ENCODE results near the gene PDZD7. TPM values are rescaled to one million over a fixed set of nuclear protein-coding genes. Genes with fewer than 3 reads are reported as not detected.

The PDZD7 gene
- total and polyA plus RNA-seq, 2 donors from 2014 or later, result 1.6 to 1.9 TPM

DNA sequence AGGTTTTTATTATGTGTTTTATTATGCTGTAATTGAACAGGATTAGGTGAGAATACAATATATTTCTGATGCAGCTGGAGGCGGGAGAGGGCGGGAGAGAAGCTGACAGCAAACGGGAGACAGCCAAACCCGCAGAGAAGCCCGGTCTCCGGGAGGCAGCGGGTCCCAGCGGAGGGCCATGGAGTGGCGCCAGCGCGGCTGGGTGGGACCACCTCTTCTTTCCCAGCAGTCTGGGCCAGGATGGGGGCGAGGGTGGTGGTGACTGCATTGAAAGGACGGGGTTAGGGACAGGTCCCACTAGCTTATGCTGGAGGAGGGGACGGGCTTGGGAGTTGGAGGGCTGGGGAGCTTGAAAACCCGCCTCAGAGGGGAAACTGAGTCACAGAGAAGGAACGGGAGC, 16.3 kb upstream of the PDZD7 start:
- peak in 1 of 5 donors; percentile 58 for DNase-seq
- no peak overlapping the region for H3K9ac ChIP-seq (ENCODE audit: low read length in 3 of 3)
- TF ChIP-seq, protein P1, sequence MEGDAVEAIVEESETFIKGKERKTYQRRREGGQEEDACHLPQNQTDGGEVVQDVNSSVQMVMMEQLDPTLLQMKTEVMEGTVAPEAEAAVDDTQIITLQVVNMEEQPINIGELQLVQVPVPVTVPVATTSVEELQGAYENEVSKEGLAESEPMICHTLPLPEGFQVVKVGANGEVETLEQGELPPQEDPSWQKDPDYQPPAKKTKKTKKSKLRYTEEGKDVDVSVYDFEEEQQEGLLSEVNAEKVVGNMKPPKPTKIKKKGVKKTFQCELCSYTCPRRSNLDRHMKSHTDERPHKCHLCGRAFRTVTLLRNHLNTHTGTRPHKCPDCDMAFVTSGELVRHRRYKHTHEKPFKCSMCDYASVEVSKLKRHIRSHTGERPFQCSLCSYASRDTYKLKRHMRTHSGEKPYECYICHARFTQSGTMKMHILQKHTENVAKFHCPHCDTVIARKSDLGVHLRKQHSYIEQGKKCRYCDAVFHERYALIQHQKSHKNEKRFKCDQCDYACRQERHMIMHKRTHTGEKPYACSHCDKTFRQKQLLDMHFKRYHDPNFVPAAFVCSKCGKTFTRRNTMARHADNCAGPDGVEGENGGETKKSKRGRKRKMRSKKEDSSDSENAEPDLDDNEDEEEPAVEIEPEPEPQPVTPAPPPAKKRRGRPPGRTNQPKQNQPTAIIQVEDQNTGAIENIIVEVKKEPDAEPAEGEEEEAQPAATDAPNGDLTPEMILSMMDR (IDR thresholded peaks at IDR 0.05; ENCODE audit: borderline replicate concordance, extremely low read depth, insufficient read depth), result no peak
- H3K27me3 ChIP-seq (ENCODE audit: control insufficient read depth, insufficient read depth, low read length), result peaks cover 30% of the 10 kb centered on the region
- H3K4me1 ChIP-seq (ENCODE audit: control insufficient read depth in 2 of 3, insufficient read depth in 2 of 3, low read depth in 1 of 3, low read length in 3 of 3), result peaks cover under 1 to 9% (median 6%) of the 10 kb centered on the region in 3 donors
- H3K4me3 ChIP-seq (ENCODE audit: low read length in 3 of 3), result no peak overlapping the region
- H3K9me3 ChIP-seq (ENCODE audit: control insufficient read depth in 2 of 3, insufficient read depth in 1 of 3, low read length in 3 of 3), result no peaks in the 10 kb centered on the region
- no peaks in the 10 kb centered on the region for H3K36me3 ChIP-seq (ENCODE audit: control insufficient read depth in 2 of 3, insufficient read depth in 3 of 3, low read length in 3 of 3)
- intact Hi-C loops (cut with DNase I), result no loop called here
- no peak overlapping the region for H3K27ac ChIP-seq (ENCODE audit: low read depth in 2 of 2, low read length in 2 of 2)
- no peak for FAIRE-seq

DNA sequence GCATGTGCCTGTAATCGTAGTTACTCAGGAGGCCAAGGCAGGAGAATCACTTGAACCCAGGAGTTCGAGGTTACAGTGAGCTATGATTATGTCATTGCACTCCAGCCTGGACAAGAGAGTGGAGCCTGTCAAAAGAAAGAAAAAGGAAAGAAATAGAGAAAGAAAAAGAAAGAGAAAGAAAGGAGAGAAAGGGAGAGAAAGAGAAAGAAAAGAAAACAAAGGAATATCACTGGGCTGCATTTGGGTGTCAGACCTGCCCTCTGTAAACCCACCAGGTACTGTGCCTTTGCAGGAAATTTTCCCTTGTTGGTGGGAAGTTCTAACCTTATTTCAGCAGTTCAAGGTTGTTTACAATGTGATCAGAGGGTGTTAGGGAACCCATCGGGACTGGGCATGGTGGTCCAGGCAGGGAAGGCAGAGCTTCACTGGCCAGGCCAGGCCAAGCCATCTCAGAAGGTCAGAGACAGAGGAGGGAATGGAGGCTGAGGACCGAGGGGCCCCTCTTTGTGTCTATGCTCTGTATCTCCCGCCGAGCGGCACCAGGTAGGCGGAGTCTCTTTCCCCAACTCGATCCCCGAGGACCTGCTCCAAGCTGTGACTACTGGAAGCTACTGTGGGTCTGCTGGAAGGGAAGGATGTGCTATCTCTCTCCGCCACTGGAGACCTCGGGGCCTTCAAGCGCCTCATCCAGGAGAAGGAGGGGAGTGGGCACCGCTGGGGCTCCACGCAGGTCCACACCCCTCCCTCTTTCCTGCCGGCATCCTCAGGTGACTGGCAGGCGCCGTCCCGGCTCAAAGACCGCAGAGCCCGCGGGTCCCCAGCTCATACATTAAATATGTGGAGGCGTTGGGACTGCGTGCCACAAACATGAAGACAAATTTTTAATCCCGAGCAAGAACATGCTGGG, 15.7 kb upstream of the PDZD7 start:
- Histone ChIP-seq H3K4me1 (ENCODE audit: control insufficient read depth in 2 of 3, insufficient read depth in 2 of 3, low read depth in 1 of 3, low read length in 3 of 3) (peaks cover 6 to 13% (median 9%) of the 10 kb centered on the region in 3 donors), H3K9me3 (ENCODE audit: control insufficient read depth in 2 of 3, insufficient read depth in 1 of 3, low read length in 3 of 3) (no peaks in the 10 kb centered on the region), H3K27ac (ENCODE audit: low read depth in 2 of 2, low read length in 2 of 2) (no peak overlapping the region), H3K4me3 (ENCODE audit: low read length in 3 of 3) (no peak overlapping the region), H3K36me3 (ENCODE audit: control insufficient read depth in 2 of 3, insufficient read depth in 3 of 3, low read length in 3 of 3) (no peaks in the 10 kb centered on the region), H3K27me3 (ENCODE audit: control insufficient read depth, insufficient read depth, low read length) (peaks cover 30% of the 10 kb centered on the region), H3K9ac (ENCODE audit: low read length in 3 of 3) (no peak overlapping the region)
- intact Hi-C loops (cut with DNase I), result no loop called here
- TF ChIP-seq, protein P1 (IDR thresholded peaks at IDR 0.05; ENCODE audit: borderline replicate concordance, extremely low read depth, insufficient read depth), result no peak
- DNase-seq (peak; percentile 37 to 72 (median 39)), FAIRE-seq (no peak)

DNA sequence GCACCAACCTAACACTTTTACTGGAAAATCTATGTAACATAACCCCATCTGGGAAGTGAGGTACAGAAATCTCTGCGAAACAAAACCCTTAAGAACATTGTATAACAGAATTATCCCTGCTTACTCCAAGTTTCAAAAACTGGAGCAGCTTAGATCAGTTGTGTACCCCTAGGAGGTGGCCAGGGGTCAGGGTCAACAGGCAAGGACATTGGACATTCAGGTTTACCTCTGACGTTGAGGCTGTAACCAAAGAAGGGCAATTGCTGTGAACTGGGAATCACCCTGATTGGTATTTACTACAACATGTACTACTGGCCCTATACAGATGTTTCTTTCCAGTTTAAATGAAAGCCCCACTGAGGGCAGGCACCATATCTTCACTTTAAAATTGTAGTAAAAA, 13.2 kb upstream of the PDZD7 start:
- TF ChIP-seq, protein P1 (IDR thresholded peaks at IDR 0.05; ENCODE audit: borderline replicate concordance, extremely low read depth, insufficient read depth), result no peak
- DNase-seq, result peak in 1 of 5 donors; percentile 19
- H3K27me3 ChIP-seq (ENCODE audit: control insufficient read depth, insufficient read depth, low read length), result peaks cover 16% of the 10 kb centered on the region
- no peak overlapping the region for H3K9ac ChIP-seq (ENCODE audit: low read length in 3 of 3)
- peaks cover 0 to 2% (median 0%) of the 10 kb centered on the region in 3 donors for H3K36me3 ChIP-seq (ENCODE audit: control insufficient read depth in 2 of 3, insufficient read depth in 3 of 3, low read length in 3 of 3)
- no peaks in the 10 kb centered on the region for H3K9me3 ChIP-seq (ENCODE audit: control insufficient read depth in 2 of 3, insufficient read depth in 1 of 3, low read length in 3 of 3)
- no peak overlapping the region for H3K4me3 ChIP-seq (ENCODE audit: low read length in 3 of 3)
- intact Hi-C loops (cut with DNase I), result no loop called here
- no peak overlapping the region for H3K27ac ChIP-seq (ENCODE audit: low read depth in 2 of 2, low read length in 2 of 2)
- H3K4me1 ChIP-seq (ENCODE audit: control insufficient read depth in 2 of 3, insufficient read depth in 2 of 3, low read depth in 1 of 3, low read length in 3 of 3), result peaks cover 9 to 13% (median 11%) of the 10 kb centered on the region in 3 donors
- no peak for FAIRE-seq

All from kidney (tissue), 14 donors.